NCI-H446 treated with DMSO at 0.1 percent for 48 hours (cell line): ENCODE data around the gene UBE2A.

Experiments
- DNase-seq: peaks from one replicate; lab custom pipeline; 2025; lab: John Stamatoyannopoulos, UW

UBE2A gene

DNA sequence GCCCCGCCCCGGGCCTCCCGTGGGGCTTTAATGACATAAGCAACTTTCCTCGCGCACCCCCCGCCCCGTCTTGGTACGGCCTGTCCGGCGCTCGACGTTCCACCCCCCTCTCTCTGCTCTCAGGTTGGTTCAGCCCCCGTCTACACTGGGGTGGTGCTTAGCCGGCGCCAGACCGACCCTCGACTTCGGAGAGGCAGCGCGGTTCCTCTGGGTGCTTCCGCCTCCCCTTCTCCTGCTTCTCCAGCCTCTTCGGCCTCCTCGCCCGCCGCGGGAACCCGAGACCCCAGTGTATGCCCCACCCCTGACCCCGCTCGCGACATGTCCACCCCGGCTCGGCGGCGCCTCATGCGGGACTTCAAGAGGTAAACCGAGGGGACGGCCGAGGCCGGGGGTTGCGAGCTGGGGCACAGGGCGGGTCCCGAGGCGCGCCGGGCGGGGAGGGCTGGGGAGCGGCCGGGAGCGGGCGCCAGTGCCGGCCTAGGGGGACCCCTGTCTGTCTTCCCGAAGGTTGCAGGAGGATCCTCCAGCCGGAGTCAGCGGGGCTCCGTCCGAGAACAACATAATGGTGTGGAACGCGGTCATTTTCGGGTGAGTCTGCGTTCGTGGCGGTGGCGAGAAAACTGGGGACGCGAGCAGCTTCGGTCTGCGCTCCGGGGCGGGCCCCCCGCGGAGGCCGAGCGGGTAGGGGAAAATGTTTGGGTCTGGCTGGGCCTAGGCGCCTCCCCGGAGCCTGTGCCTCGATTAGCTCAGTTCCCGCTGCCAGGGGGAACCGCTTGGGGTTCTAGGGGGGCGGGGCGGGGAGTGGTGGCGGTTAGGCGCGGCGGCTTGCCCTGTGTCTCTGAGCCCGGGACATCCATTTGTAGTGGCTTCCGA, at the start of gene UBE2A:
Gene UBE2A, plus strand, starts transcription at position 170 of the 873 bp plus-strand sequence. Its CDS starts 149 bp downstream, at position 319.
- peak; percentile 74 for DNase-seq

DNA sequence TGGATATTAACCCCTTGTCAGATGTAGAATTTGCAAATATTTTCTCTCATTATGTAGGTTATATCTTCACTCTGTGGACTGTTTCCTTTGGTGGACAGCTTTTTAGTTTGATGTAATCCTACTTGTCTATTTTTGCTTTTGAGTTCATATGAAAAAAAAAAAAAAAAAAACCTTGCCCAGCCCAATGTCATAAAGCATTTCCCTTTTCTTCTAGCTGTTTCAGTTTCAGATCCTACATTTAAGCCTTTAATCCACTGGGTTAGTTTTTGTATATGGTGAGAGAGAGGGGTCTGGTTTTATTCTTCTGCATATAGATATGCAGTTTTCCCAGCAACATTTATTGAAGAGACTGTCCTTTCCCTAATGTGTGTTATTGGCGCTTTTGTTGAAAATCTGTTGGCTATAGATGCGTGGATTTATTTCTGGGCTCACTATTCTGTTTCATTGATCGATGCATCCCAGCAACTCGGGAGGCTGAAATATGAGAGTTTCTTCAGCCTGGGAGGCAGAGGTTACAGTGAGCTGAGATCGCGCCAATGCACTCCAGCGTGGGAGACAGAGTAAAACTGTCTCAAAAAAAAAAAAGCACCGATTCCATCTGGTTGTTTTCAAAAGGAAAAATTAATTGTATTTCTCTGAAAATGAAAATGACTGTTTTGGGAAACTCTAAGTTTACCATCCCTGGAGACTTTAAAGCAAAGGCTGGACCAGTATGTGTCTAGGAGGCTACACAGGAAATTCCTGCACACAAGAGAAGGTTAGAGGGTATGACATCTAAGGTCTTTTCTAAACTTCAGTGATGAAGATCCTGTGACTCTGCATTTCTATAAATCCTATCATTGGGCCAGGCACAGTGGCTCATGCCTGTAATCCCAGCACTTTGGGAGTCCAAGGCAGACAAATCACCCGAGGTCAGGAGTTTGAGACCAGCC, 44.8 kb upstream of the UBE2A start:
- no peak for DNase-seq

DNA sequence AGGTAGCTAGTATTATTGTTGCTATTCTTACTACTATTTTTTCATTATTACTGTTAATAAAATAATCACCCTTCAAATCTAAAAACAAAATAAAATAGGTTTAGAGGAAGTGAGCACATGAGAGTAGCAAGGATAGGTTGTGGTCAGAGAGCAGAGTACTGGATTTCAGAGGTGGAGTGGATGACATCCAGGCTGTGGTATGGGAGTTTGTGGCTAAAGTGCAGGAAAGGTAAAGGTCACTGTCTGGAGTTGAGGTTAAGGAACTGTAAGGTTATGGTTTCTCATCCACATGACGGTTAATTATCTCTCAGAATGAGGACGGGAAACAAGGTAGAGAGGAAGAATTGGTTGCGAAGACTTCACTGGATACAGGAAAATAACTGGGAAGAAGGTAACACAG, 36.9 kb upstream of the UBE2A start:
- no peak for DNase-seq

DNA sequence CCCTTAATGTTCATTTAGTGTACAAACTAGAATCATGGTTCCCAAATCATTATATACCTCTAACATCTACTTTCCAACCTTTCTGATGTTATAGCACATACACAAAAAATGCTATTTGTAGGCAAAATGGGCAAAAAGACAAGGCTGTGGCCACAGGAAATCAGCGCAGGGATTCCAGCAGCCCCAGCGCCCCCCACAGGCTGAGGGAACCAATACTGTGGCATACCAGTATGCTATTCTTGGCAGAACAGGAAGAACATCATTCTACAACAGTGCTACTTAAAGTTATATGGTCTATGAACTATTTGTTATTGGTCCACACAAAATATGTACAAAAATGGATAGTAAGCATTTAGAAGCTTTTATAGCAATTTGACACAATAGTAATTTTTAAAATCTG, 34.5 kb upstream of the UBE2A start:
- no peak for DNase-seq

DNA sequence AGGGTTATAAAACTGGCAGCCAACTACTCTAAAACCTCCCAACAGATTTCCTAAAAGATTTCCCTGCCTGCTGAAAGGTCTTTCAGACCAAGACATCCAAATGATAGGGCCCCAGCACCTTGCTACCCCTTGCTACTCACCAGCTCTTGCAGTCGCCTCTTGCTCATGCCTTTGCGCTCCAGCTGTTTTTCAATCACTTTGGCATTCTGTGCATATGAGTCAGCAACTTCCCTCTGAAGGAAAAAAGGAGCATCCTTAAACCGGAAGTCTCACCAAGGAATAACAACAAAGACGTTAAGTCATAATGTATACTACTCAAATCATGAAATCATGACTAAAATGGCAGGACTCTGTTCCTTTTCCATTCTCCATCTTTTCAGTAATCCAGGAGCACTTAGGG, 33.2 kb upstream of the UBE2A start:
- no peak for DNase-seq

DNA sequence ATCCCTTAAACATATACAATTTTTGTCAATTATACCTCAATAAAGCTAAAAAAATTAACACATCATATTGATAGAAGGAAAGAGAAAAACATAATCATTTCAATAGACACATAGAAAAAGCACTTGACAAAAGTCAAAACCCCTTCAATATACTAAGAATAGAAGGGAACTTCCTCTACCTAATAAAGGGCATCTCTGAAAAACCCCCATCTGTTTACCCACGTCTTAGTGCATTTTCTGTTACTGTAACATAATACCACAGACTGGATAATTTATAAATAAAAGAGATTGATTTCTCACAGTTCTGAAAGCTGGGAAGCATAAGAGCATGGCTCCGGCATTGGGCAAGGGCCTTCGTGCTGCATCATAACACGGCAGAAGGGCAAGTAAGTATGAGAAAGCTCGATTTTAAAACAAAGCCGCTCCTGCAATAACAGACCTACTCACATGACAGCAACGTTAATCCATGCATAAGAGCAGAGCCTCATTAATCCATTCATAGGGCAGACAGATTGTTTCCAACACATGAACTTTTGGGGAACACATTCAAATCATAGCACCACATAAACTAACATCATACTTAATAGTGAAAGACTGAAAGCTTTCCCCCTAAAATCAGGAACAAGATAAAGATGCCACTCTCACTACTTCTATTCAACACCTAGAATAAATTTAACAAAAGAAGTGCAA, 24.9 kb upstream of the UBE2A start:
- DNase-seq = no peak

DNA sequence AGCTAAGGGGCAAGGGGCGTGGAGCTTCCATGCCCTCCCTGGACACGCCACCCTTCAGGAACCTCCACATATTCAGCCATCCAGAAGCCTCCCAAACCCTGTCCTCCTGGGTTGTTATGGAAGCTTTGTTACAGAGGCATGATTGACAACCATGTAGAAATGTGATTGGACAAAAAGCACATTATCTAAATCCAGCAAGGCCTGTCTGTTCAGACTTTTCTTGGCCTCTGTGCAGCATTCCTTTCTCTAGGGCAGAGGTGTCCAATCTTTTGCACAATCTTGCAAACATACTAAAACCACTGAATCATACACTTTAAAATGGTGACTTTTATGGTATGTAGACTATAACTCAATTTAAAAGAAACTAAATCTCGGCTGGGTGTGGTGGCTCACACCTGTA, 21.9 kb upstream of the UBE2A start:
- DNase-seq = no peak

DNA sequence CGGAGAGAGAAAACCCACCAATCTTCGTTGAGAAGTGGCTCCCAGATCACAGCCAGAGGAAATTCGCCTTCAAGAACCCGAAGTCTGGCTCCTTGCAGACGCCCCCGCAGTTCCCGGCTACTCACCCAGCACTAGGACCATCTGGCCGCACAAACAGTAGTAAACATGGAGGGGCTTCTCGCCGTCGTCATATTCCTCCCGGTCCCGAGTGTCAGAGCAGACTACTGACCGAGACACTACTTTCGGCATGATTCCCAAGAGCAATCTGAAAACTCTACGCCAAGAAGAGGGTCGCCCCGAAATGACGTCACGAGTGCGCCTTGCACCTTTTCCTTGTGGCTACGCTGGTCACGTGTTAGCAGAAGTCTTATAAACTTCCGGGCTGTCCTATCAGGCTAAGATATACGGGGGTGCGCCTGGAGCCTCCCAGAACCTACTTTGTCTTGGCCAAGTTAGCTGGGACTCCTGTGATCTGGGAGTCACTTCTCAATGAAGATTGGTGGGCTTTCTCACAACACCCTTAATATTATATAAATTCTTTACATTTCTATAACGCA, 9.2 kb upstream of the UBE2A start, which contains the start of gene STEEP1:
Gene STEEP1, minus strand, starts transcription at position 303 of the 557 bp plus-strand sequence. Its CDS starts 54 bp downstream, at position 249.
- peak; percentile 90 for DNase-seq

DNA sequence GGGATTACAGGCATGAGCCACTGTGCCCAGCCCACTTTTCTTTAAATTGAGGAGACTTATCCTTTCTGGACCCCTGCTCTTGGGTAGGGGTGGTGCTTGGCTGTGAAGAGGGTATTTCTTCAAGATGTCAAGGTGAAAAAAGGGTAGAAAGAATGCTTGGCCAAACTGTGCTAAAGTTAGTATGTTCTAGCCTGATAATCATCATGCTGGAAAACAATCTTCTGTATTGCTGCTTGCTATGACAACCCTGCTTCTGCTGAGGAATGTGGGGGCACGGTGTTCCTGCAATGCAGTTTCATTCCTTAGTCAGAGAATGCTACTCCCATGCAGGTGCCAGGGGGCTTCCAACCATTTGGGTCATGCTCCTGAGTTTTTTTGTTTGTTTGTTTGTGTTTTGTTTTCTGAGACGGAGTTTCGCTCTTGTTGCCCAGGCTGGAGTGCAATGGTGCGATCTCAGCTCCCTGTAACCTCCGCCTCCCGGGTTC, 4.0 kb upstream of the UBE2A start:
- DNase-seq = no peak

DNA sequence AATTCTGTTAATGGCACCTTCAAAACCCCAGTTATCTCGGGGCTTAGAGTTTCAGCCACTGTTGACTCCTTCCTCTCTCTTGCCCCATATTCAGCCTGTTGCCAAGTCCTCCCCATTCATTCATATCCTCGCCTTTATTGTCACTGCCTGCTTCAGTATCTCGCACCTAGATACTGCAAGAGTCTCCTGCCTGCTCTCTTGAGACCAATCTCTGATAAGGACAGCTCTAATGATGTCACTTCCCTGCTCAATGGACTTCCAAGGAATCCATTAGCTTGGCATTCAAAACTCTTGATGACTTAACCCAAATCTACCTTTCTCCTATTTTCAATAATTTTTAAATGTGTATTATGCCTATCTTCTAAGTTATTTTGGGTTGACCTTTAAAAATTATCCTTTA, 1.1 kb upstream of the UBE2A start:
- no peak for DNase-seq

DNA sequence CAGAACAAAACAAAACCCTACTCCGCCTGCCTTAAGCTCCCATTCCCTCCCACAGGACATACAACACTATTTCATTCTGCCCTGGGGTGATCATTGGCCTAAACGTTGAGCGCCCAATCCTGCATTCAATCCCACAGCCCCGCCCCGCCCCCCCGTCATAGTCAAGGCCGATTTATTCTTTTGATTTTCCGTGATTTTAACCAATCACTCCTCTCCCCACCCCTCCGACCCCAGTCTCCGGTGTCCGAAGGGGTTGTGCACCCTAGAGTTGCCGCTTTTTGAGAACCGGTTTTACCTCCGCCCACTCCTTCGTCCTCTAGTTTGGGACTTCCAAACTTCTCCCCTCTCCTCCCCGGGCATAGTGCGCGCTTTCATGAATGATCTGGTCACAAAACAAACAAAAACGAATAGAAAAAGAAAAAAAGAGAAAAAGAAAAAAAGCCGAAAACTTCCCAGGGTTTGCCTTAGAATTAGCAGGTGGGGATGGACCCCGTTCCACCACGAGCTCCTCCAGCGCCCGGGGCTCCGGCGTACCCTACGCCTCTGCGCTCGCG, 446 bp upstream of the UBE2A start:
- no peak for DNase-seq

DNA sequence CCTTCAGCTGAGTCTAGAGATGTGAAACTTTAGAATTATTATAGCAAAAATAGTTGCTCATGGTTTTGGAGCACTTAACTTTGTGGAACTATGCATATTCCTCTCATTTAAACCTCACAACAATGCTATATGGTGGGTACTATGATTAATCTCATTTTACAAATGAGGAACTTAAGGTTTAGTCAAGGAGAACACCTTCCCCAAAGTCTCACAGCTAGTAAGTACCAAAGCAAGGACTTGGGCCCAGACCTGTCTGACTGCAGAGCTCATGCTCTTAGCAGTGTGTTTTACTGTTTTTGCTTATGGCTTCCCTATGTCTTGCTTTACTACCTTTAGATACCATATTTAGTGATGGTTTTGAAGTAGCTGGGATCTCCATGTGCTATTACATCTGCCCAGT, 5.1 kb downstream of the UBE2A start:
- no peak for DNase-seq

DNA sequence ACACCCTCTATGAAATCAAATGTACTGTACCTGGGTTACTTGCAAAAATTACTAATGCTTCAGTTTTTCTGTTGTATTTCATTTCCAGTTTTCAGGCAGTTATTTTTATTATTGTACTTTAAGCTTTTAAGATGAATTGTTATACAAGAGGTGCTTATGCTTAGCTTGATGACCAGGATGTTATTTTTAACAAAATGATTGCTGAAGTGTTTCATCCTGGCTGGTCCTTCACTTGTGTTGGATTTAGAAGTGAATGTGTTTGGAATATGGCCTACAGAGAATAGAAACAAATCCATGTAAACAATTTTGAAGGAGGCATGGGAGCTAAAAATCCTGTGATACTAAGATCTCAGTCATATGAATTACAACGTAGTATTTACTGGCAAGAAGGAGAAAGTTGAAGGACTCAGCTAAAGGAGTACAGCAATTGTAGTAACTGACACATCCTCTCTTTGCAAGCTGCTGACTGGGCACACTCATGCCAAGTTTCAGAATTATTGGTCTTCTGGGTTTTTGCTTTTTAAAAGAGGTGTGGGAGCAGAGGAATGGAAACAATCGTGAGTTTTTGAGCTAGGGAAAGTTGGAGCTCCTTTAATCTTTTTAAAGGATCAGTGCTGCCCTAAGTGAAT, 9.2 kb downstream of the UBE2A start:
- no peak for DNase-seq

DNA sequence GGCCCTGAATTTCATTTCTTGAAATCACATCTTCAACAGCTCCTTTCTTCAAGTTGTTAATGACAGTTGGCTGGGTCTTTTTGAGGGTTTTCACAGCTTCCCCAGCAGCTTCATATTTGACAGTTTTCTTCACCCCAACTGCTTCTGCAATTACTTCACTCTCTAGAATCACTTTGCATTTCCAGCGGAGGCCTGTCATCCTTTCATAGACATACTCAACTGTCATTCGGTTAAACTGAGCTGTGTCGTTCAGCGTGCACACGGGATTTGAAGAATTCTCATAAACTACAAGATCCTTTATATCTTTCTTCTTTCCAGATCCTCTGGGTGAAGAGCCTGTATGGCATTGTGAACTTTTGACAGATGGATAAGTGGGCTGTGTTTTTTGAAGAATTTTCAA, 15.4 kb downstream of the UBE2A start:
- no peak for DNase-seq

DNA sequence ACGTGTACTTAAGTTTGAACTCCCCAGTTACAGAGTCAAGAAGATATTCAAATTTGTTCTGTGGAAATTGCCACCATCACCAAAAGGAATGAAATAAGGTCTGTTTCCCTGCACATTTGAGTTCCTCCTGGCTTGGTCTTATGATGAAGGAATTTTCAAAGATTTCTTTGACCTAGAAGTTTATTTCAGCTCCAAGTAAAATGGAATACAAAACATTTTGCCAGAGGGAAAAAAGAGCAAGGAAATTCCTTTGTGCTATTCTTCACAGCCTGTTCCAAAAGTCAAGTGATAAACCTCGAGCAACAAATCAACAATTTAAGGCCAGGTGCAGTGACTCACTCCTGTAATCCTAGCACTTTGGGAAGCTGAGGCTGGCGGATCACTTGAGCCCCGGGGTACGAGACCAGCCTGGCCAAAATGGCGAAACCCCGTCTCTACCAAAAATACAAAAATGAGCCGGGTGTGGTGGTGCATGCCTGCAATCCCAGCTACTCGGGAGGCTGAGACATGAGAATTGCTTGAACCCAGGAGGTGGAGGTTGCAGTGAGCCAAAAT, 28.4 kb downstream of the UBE2A start:
- no peak for DNase-seq

DNA sequence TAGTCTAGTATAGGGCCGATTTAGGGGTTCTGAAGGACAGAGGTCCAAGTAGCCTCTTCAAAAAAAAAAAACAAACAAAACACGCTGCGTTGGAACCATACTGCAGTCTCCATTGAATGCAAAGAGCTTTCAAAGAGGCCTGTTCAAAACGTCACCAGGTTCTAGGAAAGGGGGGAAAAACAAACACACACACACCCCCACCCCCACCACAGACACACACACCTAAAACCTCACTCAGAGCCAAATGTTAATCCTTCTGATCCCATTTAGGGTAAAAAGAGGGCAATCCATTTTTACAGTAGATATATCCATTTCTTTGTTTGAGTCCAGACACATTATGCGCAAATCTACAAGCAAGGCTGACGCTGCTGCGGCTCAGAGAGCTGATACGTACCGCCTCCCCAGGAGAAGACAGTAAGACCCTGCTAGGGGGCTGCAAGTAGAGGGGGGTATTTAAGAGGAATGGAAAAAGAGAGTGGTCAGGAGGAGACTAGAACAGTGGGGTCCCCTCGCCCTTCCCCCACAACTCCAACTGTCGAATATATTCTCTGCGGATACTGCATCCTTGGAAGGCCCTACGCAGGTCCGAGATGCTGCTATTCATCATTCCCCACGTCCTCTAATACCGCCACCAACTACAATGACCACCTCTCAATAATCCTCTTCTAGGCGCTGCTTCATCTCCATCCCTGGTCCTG, 30.6 kb downstream of the UBE2A start:
- DNase-seq = no peak

DNA sequence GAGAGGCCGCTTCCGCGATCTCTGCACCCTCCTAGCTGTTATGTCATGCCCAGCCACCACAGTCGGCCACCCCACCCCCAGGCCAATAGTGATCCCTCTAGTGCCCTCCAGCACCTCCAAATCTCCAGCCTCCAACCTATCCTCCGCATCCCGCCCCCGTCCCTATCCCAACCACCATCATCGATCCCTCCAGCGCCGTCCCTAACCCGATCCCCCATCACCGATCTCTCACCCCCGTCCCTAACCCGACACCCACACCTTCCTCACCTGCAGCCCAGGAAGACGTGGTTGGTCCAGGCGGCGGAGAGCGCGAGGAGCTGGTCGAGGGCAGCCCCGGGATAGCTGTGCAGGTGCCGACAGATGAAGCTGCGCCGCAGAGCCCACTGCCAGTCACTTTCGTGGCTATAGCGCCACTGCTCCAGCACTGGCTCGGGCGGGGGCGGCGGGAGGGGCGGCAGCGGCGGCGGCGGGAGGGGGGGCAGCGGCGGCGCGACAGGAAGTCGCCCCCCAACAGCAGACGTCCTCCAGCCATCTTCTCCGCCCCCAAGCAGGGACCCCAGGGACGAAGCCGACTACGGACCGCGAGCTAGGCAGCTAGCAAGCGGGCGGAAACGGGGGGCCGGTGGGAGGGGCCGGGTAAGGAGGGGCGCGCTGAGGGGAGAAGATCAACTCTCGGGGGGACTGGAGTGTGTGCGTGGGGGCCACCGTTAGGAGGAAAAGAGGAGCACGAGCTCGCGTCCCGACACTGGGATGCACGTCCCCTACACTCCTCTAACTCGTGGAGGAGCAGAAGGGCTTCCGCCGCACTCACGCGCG, 31.3 kb downstream of the UBE2A start:
- DNase-seq = no peak

DNA sequence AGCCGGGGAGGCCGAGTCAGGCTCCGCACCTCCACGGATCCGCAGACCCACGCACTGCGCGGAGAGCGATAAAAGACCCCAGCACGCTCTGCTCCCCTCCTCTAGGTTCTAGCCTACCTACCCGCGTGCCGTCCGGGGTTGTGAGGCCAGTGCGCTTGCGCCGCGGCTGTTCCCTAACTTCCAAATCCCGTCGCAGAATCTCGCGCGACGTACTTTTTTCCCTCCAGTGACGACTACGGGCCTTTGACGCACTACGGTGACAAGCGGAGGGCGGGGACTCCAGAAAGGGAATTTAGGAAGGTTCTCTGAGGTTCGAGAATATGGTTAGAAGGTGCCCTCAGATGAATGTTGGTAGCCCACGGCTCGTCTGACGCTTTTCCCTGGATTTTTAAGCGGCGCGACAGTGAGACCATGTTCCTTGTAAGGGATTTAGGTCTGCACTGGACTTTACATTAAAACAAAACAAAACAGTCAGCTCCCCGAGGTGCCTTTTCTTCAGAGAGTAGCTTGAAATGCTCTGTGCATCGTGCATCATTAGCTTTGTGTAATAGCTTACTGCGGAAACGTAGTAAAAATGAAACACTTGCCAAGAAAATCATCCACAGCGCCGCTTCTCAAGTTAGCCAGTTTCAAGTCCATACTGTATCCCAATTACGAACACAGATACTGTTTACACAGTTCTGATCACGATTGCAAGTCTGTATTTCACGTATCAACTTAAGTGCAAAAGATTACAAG, 32.1 kb downstream of the UBE2A start, which contains the start of gene NKRF:
Gene NKRF, minus strand, starts transcription at position 145 of the 738 bp plus-strand sequence.
- DNase-seq = peak; percentile 85
